Ishikawa (cell line): ENCODE data around the gene RAPGEF2.

Source experiments
- CEBPB ChIP-seq: IDR thresholded peaks from 2 replicates; pipeline ENCODE4 v1.6.1; 2012
- CREB1 ChIP-seq: IDR thresholded peaks from 2 replicates; pipeline ENCODE4 v1.6.1; 2012; ENCODE audit warnings: low read depth
- EP300 ChIP-seq: IDR thresholded peaks from 2 replicates; pipeline ENCODE4 v1.6.1; 2012; ENCODE audit warnings: borderline replicate concordance
- FOXM1 ChIP-seq: IDR thresholded peaks from 2 replicates; pipeline ENCODE4 v1.6.1; 2012; ENCODE audit warnings: low read depth, borderline replicate concordance
- RAD21 ChIP-seq: IDR thresholded peaks from 2 replicates; pipeline ENCODE4 v1.6.1; 2012; ENCODE audit warnings: low read depth
- TAF1 ChIP-seq: IDR thresholded peaks from 2 replicates; pipeline ENCODE4 v1.6.1; 2012; ENCODE audit warnings: low read depth, mild to moderate bottlenecking
- TEAD4 ChIP-seq: IDR thresholded peaks from 2 replicates; pipeline ENCODE4 v1.6.1; 2012
- USF1 ChIP-seq: IDR thresholded peaks from 2 replicates; pipeline ENCODE4 v1.6.1; 2012
- YY1 ChIP-seq: IDR thresholded peaks from 2 replicates; pipeline ENCODE4 v1.6.1; 2012; ENCODE audit warnings: low read depth
- ZBTB7A ChIP-seq: IDR thresholded peaks from 2 replicates; pipeline ENCODE4 v1.6.1; 2012; ENCODE audit warnings: low read depth
- TF ChIP-seq, protein P1 (sequence below): IDR thresholded peaks from 2 replicates; pipeline ENCODE4 v1.6.1; 2012; ENCODE audit warnings: low read depth, mild to moderate bottlenecking
- TF ChIP-seq, protein P2 (sequence below): IDR thresholded peaks from 2 replicates; pipeline ENCODE4 v1.6.1; 2012

GRCh38 chr4:159153669-159154068 lies 50.8 kb downstream of the RAPGEF2 start:
- TF ChIP-seq FOXM1 (no peak), TEAD4 (no peak), RAD21 (no peak), EP300 (no peak), USF1 (no peak), YY1 (no peak), CEBPB (no peak), CREB1 (no peak), TAF1 (no peak), ZBTB7A (no peak)
- TF ChIP-seq, protein P1, sequence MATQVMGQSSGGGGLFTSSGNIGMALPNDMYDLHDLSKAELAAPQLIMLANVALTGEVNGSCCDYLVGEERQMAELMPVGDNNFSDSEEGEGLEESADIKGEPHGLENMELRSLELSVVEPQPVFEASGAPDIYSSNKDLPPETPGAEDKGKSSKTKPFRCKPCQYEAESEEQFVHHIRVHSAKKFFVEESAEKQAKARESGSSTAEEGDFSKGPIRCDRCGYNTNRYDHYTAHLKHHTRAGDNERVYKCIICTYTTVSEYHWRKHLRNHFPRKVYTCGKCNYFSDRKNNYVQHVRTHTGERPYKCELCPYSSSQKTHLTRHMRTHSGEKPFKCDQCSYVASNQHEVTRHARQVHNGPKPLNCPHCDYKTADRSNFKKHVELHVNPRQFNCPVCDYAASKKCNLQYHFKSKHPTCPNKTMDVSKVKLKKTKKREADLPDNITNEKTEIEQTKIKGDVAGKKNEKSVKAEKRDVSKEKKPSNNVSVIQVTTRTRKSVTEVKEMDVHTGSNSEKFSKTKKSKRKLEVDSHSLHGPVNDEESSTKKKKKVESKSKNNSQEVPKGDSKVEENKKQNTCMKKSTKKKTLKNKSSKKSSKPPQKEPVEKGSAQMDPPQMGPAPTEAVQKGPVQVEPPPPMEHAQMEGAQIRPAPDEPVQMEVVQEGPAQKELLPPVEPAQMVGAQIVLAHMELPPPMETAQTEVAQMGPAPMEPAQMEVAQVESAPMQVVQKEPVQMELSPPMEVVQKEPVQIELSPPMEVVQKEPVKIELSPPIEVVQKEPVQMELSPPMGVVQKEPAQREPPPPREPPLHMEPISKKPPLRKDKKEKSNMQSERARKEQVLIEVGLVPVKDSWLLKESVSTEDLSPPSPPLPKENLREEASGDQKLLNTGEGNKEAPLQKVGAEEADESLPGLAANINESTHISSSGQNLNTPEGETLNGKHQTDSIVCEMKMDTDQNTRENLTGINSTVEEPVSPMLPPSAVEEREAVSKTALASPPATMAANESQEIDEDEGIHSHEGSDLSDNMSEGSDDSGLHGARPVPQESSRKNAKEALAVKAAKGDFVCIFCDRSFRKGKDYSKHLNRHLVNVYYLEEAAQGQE: no peak
- TF ChIP-seq, protein P2, sequence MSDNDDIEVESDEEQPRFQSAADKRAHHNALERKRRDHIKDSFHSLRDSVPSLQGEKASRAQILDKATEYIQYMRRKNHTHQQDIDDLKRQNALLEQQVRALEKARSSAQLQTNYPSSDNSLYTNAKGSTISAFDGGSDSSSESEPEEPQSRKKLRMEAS: no peak
